Activated T-helper 1 cell treated with anti-CD3 and anti-CD28 coated beads, Interleukin-12 subunit alpha, Interleukin-12 subunit beta, Interleukin-2, Interleukin-4 antibody, amounts not matched to agents 30 ng/mL and 10 ng/mL and 1 ng/mL, durations not matched to agents 14 hours and 24 hours and 36 hours (primary cell): ENCODE measurements around the gene KRT83. TPM values are rescaled to one million over a fixed set of nuclear protein-coding genes. Genes with fewer than 3 reads are reported as not detected.
A peak's percentile ranks its signal among the peaks of the same experiment; 100 is the strongest.

Experiments used
- DNase-seq: peaks from one replicate; pipeline ENCODE4 v3.0.0; 2021; ENCODE audit warnings: low spot score
- H3K27ac Mint-ChIP-seq: one replicate; pipeline ENCODE4 v1.8.0; 2021; ENCODE audit warnings: mild to moderate bottlenecking, mixed read lengths
- H3K27me3 Mint-ChIP-seq: one replicate; pipeline ENCODE4 v1.8.0; 2022; ENCODE audit warnings: mild to moderate bottlenecking, moderate library complexity, mixed read lengths; ENCODE audit not compliant: insufficient read depth
- H3K36me3 Mint-ChIP-seq: one replicate; pipeline ENCODE4 v1.8.0; 2021; ENCODE audit warnings: low read depth, mixed read lengths
- H3K4me1 Mint-ChIP-seq: one replicate; pipeline ENCODE4 v1.8.0; 2021; ENCODE audit warnings: low read depth, mixed read lengths
- H3K4me3 Mint-ChIP-seq: one replicate; pipeline ENCODE4 v1.8.0; 2021; ENCODE audit warnings: mild to moderate bottlenecking, moderate library complexity, mixed read lengths
- H3K9me3 Mint-ChIP-seq: one replicate; pipeline ENCODE4 v1.8.0; 2021; ENCODE audit warnings: mixed read lengths
- intact Hi-C: fragments of 100-400 bp; cut with micrococcal nuclease; formaldehyde crosslinking; loops from one replicate; pipeline ENCODE4 v1.15.1; 2024
- total RNA-seq: library from RNA; stranded (reverse); gene quantifications from 2 replicates; pipeline ENCODE4 v1.2.3, GENCODE V29; 2022

KRT83 gene
- total RNA-seq, 1 donor from 2014 or later: not detected

DNA sequence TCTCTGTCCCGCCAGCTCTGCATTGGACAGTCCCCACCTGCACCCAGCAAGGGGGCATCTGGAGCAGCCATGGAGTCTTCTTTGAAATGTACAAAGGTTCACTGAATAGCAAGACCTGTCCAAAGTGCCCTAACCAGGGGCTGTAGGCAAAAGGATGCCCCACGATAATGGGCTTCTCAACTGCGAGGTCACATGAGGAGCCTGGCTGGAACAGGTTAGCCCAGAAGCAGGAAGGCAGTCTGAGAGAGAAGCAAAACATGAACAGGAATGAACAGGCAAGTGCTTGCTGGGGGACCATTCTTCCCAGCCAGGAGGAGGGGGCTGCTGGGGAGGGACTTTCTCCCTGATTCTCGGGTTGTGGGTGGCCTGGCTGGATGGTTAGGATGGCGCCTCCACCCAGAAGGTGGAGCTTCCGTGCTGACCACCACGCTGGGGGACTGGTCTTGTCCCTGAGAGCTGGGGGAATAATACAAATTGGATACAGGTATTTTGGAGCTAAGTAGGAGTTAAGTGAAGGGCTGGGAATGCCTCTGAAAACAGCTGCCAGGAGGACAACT, 39.0 kb upstream of the KRT83 start:
- Mint-ChIP-seq H3K27me3 (peaks cover 7% of the 10 kb centered on the region), H3K9me3 (no peaks in the 10 kb centered on the region), H3K27ac (no peak overlapping the region), H3K4me1 (peaks cover 4% of the 10 kb centered on the region), H3K36me3 (no peaks in the 10 kb centered on the region), H3K4me3 (no peak overlapping the region)
- intact Hi-C loops: no loop called here
- DNase-seq: no peak

DNA sequence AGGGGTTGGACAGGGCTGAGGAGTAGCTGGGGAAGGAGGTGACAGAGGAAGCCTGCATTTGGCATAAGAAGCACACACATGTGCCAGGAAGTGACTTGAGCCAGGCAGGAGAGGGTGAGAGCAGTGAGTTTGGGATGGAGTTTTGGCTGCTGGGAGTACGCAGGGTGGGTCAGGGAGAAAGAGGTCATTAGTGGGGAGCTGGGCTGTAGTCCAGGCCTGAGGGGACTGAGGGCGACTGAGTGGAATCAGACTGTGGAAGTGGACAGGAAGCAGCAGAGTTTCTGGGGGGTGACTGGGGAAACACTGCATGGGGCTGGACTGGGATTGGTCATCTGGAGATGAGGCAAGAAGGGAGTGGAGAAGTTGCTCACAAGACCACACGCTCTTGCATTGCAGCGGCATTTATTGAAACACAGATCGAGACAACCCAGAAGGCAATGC, 38.4 kb upstream of the KRT83 start:
- Mint-ChIP-seq H3K36me3 (no peaks in the 10 kb centered on the region), H3K27me3 (peaks cover 5% of the 10 kb centered on the region), H3K4me1 (peaks cover 4% of the 10 kb centered on the region), H3K4me3 (no peak overlapping the region), H3K9me3 (no peaks in the 10 kb centered on the region), H3K27ac (no peak overlapping the region)
- DNase-seq: no peak
- intact Hi-C loops: no loop called here

GRCh38 chr12:52358575-52359350, 37.6 kb upstream of the KRT83 start:
- no peaks in the 10 kb centered on the region for H3K36me3 Mint-ChIP-seq
- H3K4me1 Mint-ChIP-seq: peaks cover 4% of the 10 kb centered on the region
- no peaks in the 10 kb centered on the region for H3K9me3 Mint-ChIP-seq
- no peak for DNase-seq
- intact Hi-C loops: no loop called here
- H3K27ac Mint-ChIP-seq: no peak overlapping the region
- peaks cover 5% of the 10 kb centered on the region for H3K27me3 Mint-ChIP-seq
- H3K4me3 Mint-ChIP-seq: no peak overlapping the region

DNA sequence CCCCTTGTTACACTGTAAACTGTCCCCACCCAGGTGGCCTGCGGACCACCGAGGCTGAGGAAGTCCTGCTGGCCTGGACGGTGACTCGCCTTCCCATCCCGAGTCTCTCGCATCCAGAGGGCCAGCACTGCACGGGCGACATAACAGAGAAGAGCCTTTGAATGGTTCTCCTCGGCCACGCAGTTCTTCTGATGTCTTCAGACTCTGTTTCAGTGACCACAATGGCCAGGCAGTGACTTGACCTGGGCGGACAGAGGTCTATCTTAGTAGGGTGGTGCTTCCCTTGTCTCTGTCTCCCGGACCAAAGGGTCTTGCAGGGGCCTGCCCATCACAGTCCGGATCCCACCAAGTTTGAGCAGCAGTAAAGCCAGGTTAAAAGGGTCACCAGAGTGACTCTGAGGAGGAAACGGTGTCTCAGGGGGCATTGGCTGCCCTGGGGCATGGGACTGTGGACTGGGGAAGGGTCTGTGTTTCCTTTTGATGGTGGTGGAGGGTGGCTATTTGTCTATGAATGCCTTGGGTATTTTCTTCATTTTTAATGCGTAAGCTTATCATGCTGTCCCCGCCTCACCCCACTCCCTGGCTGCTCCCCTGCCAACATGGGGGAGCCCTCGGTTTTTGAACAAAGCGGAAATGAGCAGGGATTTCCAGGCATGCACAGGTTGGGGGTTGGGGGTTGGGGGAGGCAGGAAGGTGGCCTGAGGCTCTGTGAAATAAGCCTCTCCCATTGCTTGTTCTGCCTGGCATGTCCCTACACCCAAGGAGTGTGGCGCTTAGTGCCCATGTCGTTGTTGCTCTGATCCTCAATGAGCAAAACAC, 35.8 kb upstream of the KRT83 start:
- Mint-ChIP-seq H3K9me3 (no peaks in the 10 kb centered on the region), H3K4me1 (peaks cover 4% of the 10 kb centered on the region), H3K27ac (no peak overlapping the region), H3K27me3 (peaks cover 9% of the 10 kb centered on the region), H3K4me3 (no peak overlapping the region), H3K36me3 (no peaks in the 10 kb centered on the region)
- intact Hi-C loops: no loop called here
- DNase-seq: no peak

DNA sequence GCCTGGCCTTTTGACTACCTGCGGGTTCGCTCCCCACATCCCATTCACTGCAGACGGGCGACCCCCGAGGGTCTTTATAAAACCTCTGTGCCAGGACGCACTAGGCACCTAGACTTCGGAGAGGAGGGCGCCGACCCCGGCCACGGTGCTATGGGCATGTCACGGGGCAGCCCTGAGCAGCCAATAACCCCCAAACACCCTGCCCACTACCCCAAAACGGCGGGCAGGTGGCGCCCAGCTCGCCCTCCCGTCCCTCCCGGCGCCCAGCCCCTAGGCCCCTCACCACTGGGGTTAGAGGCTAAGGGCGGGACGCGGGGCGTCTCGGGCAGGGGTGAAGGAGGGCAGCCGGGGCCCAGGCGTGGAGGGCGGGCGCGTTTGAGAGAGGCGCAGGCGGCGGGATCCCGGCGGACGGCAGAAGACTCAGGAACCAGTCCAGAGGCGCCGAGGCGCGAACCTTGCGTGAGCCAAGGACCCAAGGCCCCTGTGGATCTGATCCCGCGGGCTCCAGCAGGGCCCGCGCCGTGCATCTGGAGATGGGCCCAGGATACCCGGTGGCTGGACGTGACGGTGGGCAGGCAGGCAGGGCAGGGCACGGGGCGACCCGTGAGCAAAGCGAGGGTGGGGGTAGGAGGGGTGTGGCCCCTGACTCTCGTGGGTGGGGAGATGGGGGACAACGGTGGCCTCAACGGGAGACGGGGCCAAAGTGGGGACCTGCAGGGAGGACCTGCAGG, 35.0 kb upstream of the KRT83 start:
- no peak for DNase-seq
- intact Hi-C loops: no loop called here
- Mint-ChIP-seq H3K4me1 (peaks cover 8% of the 10 kb centered on the region), H3K9me3 (no peaks in the 10 kb centered on the region), H3K27ac (no peak overlapping the region), H3K4me3 (no peak overlapping the region), H3K27me3 (peaks cover 12% of the 10 kb centered on the region), H3K36me3 (no peaks in the 10 kb centered on the region)

- DNase-seq: no peak
- Mint-ChIP-seq H3K4me3 (no peak overlapping the region), H3K4me1 (peaks cover 8% of the 10 kb centered on the region), H3K27ac (no peak overlapping the region), H3K9me3 (no peaks in the 10 kb centered on the region), H3K27me3 (peaks cover 12% of the 10 kb centered on the region), H3K36me3 (no peaks in the 10 kb centered on the region)
- intact Hi-C loops: no loop called here
These were observed 34.0 kb upstream of the KRT83 start for GRCh38 chr12:52355176-52355575.

GRCh38 chr12:52354200-52354599, 33.0 kb upstream of the KRT83 start:
- intact Hi-C loops: no loop called here
- Mint-ChIP-seq H3K4me1 (peaks cover 8% of the 10 kb centered on the region), H3K27ac (no peak overlapping the region), H3K9me3 (no peaks in the 10 kb centered on the region), H3K4me3 (no peak overlapping the region), H3K36me3 (no peaks in the 10 kb centered on the region), H3K27me3 (peaks cover 13% of the 10 kb centered on the region)
- no peak for DNase-seq

DNA sequence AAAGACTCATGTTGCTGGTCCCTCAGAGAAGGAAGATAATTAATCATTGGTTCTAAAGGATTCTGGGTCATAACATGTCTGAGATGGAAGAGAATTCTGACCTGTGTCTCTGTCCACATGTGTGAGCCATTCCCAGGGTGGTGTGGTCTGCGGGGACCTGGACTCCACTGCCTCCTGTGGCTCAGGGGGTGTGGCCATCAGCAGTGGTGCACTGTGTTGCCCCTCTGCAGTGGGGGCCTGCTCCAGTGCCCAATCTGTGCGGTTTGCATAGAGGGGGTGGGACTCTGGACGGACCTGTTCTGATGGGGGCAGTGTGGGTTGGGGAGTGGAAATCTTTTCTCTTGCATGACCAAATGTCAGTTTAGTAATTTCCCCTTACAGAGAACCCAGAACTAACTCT, 32.6 kb upstream of the KRT83 start:
- H3K36me3 Mint-ChIP-seq: no peaks in the 10 kb centered on the region
- no peak overlapping the region for H3K4me3 Mint-ChIP-seq
- no peak overlapping the region for H3K27ac Mint-ChIP-seq
- peaks cover 17% of the 10 kb centered on the region for H3K27me3 Mint-ChIP-seq
- DNase-seq: no peak
- intact Hi-C loops: no loop called here
- peaks cover 8% of the 10 kb centered on the region for H3K4me1 Mint-ChIP-seq
- no peaks in the 10 kb centered on the region for H3K9me3 Mint-ChIP-seq

- Mint-ChIP-seq H3K27ac (no peak overlapping the region), H3K27me3 (peaks cover 18% of the 10 kb centered on the region)
These were observed 31.8 kb upstream of the KRT83 start for GRCh38 chr12:52352951-52353350.

GRCh38 chr12:52351196-52352059, 30.2 kb upstream of the KRT83 start:
- Mint-ChIP-seq H3K4me3 (no peak overlapping the region), H3K4me1 (peaks cover 4% of the 10 kb centered on the region), H3K9me3 (no peaks in the 10 kb centered on the region), H3K36me3 (no peaks in the 10 kb centered on the region), H3K27me3 (peaks cover 24% of the 10 kb centered on the region), H3K27ac (peak overlapping the region; percentile 14)
- intact Hi-C loops: no loop called here
- no peak for DNase-seq

More at GRCh38 chr12:52352951-52353350, 31.8 kb upstream of the KRT83 start:
- H3K9me3 Mint-ChIP-seq: no peaks in the 10 kb centered on the region
- DNase-seq: no peak
- peaks cover 4% of the 10 kb centered on the region for H3K4me1 Mint-ChIP-seq
- H3K4me3 Mint-ChIP-seq: no peak overlapping the region
- no peaks in the 10 kb centered on the region for H3K36me3 Mint-ChIP-seq
- intact Hi-C loops: no loop called here

GRCh38 chr12:52350786-52351185, 29.6 kb upstream of the KRT83 start:
- no peaks in the 10 kb centered on the region for H3K36me3 Mint-ChIP-seq
- H3K27ac Mint-ChIP-seq: no peak overlapping the region
- H3K27me3 Mint-ChIP-seq: peaks cover 26% of the 10 kb centered on the region
- H3K9me3 Mint-ChIP-seq: no peaks in the 10 kb centered on the region
- intact Hi-C loops: no loop called here
- DNase-seq: no peak
- H3K4me3 Mint-ChIP-seq: no peak overlapping the region
- H3K4me1 Mint-ChIP-seq: peaks cover 4% of the 10 kb centered on the region

DNA sequence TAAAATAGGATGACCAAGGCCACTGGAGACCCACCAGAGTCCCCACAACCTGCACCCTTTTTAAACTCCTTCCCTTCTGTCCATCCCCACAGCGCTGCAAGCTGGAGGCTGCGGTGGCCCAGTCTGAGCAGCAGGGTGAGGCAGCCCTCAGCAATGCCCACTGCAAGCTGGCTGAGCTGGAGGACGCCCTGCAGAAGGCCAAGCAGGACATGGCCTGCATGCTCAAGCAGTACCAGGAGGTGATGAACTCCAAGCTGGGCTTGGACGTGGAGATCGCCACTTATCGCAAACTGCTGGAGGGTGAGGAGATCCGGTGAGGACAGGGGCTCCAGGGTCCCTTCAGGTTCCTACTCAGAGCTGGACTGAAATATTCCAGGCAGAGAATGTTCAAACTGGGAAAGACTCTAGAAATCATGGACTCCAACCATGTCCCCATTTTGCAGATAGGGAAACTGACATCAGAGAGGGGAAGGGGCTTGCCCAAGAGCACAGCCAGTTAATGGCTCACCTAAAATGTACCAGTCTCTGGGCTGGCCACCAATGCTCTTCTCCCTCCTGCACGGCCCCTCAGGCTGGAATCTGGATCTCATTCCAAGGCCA, 28.9 kb upstream of the KRT83 start:
- no peak overlapping the region for H3K4me3 Mint-ChIP-seq
- H3K36me3 Mint-ChIP-seq: no peaks in the 10 kb centered on the region
- H3K4me1 Mint-ChIP-seq: peaks cover 4% of the 10 kb centered on the region
- no peak overlapping the region for H3K27ac Mint-ChIP-seq
- no peaks in the 10 kb centered on the region for H3K9me3 Mint-ChIP-seq
- intact Hi-C loops: no loop called here
- DNase-seq: no peak
- peaks cover 26% of the 10 kb centered on the region for H3K27me3 Mint-ChIP-seq
